Regular cardiac myocyte (primary cell): ENCODE results near the gene SAMD14. TPM values are rescaled to one million over a fixed set of nuclear protein-coding genes. Genes with fewer than 3 reads are reported as not detected.

Experiments
- total RNA-seq: library from RNA; depleted of rRNA; stranded (reverse); fragments of >200 nt; gene quantifications from 2 replicates; pipeline ENCODE4 v1.2.3, GENCODE V29; 2014

SAMD14 gene
- total RNA-seq, result 1.5 and 3.7 TPM in 2 replicates

DNA sequence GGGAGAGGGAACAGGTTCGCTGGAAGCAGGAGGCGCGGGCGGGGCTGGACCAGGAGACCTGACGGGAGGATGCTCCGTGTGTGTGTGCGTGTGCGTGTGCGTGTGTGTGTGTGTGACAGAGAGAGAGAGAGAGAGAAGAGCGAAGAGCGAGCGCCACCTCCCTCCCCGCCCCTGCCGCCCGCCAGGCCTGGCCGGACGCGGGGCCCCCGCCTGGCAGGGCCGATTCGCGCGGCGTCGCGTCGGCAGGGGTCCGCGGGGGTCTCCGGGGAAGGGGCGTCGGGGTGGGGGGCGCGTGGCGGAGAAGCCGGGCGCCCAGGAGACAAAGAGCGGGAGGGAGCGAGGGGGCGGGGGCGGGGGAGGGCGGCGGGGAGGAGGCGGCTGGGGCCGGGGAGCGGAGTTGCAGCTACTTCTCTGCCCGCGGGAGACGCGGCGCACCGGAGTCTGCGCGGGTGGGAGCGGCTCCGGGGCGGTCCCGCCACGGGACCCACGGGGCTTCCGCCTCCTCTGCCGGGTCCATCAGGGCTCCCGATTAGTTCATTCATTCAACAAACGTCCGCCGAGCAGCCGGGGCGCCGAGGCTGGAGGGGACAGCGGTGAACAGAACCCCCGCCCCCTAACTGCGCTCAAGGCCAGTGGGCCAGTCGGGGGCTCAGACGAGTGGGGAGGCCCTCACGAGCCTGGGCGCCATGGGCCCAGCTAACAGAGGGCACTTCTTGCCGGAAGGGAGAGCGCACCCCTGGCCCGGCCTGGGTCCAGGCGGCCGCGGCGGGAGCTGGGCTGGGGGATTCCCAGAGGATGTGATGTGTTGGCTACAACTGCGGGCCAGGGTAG lies at the start of gene SAMD14:
SAMD14 (minus strand) TSS at position 433 of the 831 bp plus-strand sequence. CDS start 5,201 bp downstream, outside the sequence.

DNA sequence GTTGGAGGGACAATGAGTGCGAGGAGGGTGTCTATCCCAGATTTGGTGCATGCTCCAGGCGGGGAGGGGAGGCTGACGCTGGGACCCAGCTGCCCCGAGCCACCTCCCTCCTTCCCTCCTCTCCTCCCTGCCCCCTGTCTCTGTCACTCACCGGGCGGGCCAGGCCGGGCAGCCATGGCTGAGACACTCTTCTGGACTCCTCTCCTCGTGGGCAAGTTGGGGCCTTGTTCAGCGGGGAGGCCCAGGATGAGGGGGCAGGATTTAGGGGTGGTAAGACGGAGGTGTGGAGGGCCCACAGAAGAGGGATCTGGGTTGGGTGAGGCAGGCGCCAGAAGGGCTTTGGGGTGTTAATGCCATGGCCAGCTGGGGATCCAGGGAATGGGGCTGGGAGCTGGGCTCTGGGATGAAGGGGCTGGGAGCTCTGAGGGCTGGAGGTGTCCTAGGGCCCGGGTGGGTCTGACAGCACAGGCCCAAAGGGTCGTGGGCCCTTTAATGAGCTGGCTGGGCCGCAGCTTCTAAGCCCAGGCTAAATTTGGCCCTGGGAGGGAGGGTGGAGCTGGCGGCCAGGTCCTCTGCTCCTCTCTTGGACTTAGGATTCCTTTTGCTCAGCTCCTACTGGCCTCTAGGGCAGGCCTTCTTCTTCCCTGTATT lies 36.0 kb upstream of the SAMD14 start, which contains the start of gene SGCA:
SGCA (plus strand) TSS at position 139 of the 651 bp plus-strand sequence; CDS start at position 175, 36 bp downstream.

DNA sequence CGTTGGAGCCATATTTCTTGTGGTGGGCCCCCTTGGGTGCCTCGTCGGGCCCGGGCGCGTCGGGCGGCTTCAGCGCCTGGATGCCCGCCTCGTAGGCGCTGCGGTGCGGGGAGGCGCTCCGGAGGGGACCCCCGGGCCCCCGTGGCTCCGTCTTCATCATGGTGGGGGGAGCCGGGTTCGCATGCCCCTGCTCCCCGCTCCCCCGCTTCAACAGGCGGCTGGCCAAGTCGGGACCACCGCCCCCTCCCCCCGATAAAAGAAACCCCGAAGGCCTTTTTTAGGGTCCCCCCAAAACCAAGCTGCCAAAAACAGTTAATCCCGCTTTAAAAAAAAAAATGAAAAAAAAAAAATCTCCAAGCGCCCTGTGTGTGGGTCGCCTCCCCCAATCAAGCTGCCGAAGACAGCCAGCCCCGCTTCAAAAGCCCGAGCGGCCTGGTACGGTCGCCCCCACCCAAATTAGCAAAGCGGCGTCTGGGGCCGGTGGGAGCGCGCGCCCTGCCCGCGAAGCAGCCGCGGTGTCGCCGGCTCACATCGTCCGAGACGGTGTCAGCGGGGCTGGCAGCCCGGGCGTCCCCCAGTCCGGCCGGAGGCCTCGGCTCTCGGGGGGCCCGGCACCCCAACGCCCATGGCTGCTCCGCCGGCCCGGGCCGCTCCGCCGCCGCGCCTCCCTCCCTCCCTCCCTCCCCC lies 20.5 kb upstream of the SAMD14 start, which contains the start of gene PPP1R9B:
PPP1R9B (minus strand) TSS at position 324 of the 687 bp plus-strand sequence; CDS start at position 160, 164 bp downstream.

DNA sequence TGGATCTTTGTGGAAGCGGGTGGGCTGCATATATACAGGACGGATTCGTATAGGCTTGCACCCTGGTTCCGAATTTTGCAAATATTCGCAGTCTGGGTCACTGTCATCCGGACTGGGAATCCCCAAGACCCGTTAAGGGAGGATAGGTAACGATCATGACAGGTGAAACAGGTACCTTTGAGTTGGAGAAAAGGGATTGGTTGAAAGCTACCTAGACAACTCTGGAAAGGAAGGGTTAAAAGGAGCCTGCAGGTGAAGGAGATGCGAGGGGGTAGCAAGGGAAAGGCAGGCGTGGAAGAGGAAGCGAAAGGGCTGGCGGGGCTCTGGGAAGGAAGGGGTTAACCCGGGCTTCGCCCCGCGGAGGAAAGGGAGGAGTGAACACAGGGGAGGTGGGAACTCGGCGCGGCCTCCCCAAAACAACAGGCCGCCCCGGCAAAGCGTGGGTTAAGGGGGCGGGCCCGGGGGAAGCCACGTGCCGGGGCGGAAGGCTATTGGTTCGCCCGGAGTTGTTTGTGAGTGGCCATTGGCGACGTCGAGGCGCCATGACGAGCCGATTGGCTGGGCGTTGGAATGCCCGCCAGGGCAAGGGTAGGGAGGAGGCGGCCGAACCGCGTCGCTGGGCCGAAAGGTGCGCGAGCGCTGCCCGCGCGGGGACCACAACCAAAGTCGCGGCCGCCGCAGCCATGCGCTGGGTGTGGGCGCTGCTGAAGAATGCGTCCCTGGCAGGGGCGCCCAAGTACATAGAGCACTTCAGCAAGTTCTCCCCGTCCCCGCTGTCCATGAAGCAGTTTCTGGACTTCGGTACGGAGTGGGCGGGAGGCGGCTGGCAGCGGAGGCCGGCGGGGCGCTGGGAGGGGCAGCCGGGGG lies 35.0 kb downstream of the SAMD14 start, which contains the start of gene PDK2:
PDK2 (plus strand) TSS at position 599 of the 867 bp plus-strand sequence; CDS start at position 684, 85 bp downstream.

Other genes with a start within 250 kb of the SAMD14 start
- gene DLX4, start 161.0 kb downstream of the SAMD14 start, total RNA-seq, result not detected in 2 replicates
- gene DLX3, start 134.9 kb downstream of the SAMD14 start, total RNA-seq, result 0.19 TPM in 1 of 2 replicates, not detected in the other
- gene ITGA3, start 74.0 kb downstream of the SAMD14 start, total RNA-seq, result 148 and 315 TPM in 2 replicates
- gene PDK2, start 34.8 kb downstream of the SAMD14 start, total RNA-seq, result 10.2 and 11.6 TPM in 2 replicates
- gene PPP1R9B, start 20.5 kb upstream of the SAMD14 start, total RNA-seq, result 29.0 and 61.5 TPM in 2 replicates
- gene SGCA, start 35.8 kb upstream of the SAMD14 start, total RNA-seq, result 2.1 and 23.7 TPM in 2 replicates
- gene COL1A1, start 71.5 kb upstream of the SAMD14 start, total RNA-seq, result 508 and 731 TPM in 2 replicates
- gene TMEM92, start 144.3 kb upstream of the SAMD14 start, total RNA-seq, result not detected in 2 replicates
- gene XYLT2, start 216.0 kb upstream of the SAMD14 start, total RNA-seq, result 64.8 and 85.7 TPM in 2 replicates
- gene MRPL27, start 243.0 kb upstream of the SAMD14 start, total RNA-seq, result 51.9 and 95.9 TPM in 2 replicates
- gene EME1, start 243.1 kb upstream of the SAMD14 start, total RNA-seq, result 3.7 and 18.0 TPM in 2 replicates